Measurements from ENCODE around the gene ENHO. TPM values are rescaled to one million over a fixed set of nuclear protein-coding genes. Genes with fewer than 3 reads are reported as not detected.
"Not testable (repeated sequence)": the region's sequence is repeated elsewhere in the genome, so short reads cannot be mapped to it uniquely, and the experiment has no call there.

The ENHO gene
- total RNA-seq, 1 donor from 2014 or later, result 0.30 TPM

GRCh38 chr9:34506623-34507022 lies 16.2 kb downstream of the ENHO start:
- DNase-seq (ENCODE audit: low read depth), result no peak

- DNase-seq (ENCODE audit: low read depth), result no peak
These were observed 17.2 kb downstream of the ENHO start for GRCh38 chr9:34505370-34506120.

- no peak for DNase-seq (ENCODE audit: low read depth)
These were observed 19.4 kb downstream of the ENHO start for GRCh38 chr9:34503406-34503805.

- DNase-seq (ENCODE audit: low read depth), result no peak
These were observed 19.9 kb downstream of the ENHO start for GRCh38 chr9:34502891-34503290.

- no peak for DNase-seq (ENCODE audit: low read depth)
These were observed 20.3 kb downstream of the ENHO start for GRCh38 chr9:34502471-34502870.

- peak; percentile 5 for DNase-seq (ENCODE audit: low read depth)
These were observed 20.8 kb downstream of the ENHO start for GRCh38 chr9:34501889-34502425.

GRCh38 chr9:34501372-34501771 lies 21.4 kb downstream of the ENHO start:
- DNase-seq (ENCODE audit: low read depth), result no peak

GRCh38 chr9:34500623-34501267 lies 22.0 kb downstream of the ENHO start:
- peak; percentile 20 for DNase-seq (ENCODE audit: low read depth)

- DNase-seq (ENCODE audit: low read depth), result no peak
These were observed 23.7 kb downstream of the ENHO start for GRCh38 chr9:34499076-34499475.

GRCh38 chr9:34498553-34498952 lies 24.2 kb downstream of the ENHO start:
- no peak for DNase-seq (ENCODE audit: low read depth)

- no peak for DNase-seq (ENCODE audit: low read depth)
These were observed 26.6 kb downstream of the ENHO start for GRCh38 chr9:34496149-34496712.

GRCh38 chr9:34493972-34494535 lies 28.7 kb downstream of the ENHO start:
- DNase-seq (ENCODE audit: low read depth), result peak; percentile 36

GRCh38 chr9:34492051-34492450 lies 30.7 kb downstream of the ENHO start:
- no peak for DNase-seq (ENCODE audit: low read depth)

- no peak for DNase-seq (ENCODE audit: low read depth)
These were observed 31.2 kb downstream of the ENHO start for GRCh38 chr9:34491596-34491995.

- DNase-seq (ENCODE audit: low read depth), result no peak
These were observed 32.0 kb downstream of the ENHO start for GRCh38 chr9:34490760-34491159.

- no peak for DNase-seq (ENCODE audit: low read depth)
These were observed 32.4 kb downstream of the ENHO start for GRCh38 chr9:34490360-34490759.

- DNase-seq (ENCODE audit: low read depth), result no peak
These were observed 36.2 kb downstream of the ENHO start for GRCh38 chr9:34486572-34486971.

- no peak for DNase-seq (ENCODE audit: low read depth)
These were observed 37.0 kb downstream of the ENHO start for GRCh38 chr9:34485822-34486221.

GRCh38 chr9:34484678-34485077 lies 38.1 kb downstream of the ENHO start:
- DNase-seq (ENCODE audit: low read depth), result no peak

GRCh38 chr9:34482746-34483145 lies 40.0 kb downstream of the ENHO start:
- DNase-seq (ENCODE audit: low read depth), result not testable (repeated sequence)

- not testable (repeated sequence) for DNase-seq (ENCODE audit: low read depth)
These were observed 41.2 kb downstream of the ENHO start for GRCh38 chr9:34481620-34482019.

- no peak for DNase-seq (ENCODE audit: low read depth)
These were observed 43.3 kb downstream of the ENHO start for GRCh38 chr9:34479431-34479866.

Data from renal cortical epithelial cell (primary cell).